ENCODE measurements around the gene ZNF444.
"Not testable (repeated sequence)": the region's sequence is repeated elsewhere in the genome, so short reads cannot be mapped to it uniquely, and the experiment has no call there.

ZNF444 gene

GRCh38 chr19:56146904-56147303 is 5.8 kb downstream of the ZNF444 start:
- no peak for TF ChIP-seq CTCF (IDR thresholded peaks at IDR 0.05; ENCODE audit: low read depth, low read length, missing control alignments)
- DNase-seq (ENCODE audit: low read depth), result no peak
- H3K4me3 ChIP-seq (ENCODE audit: low read depth, low read length), result no peak overlapping the region

GRCh38 chr19:56147307-56147706 is 6.2 kb downstream of the ZNF444 start:
- no peak for DNase-seq (ENCODE audit: low read depth)
- no peak overlapping the region for H3K4me3 ChIP-seq (ENCODE audit: low read depth, low read length)
- no peak for TF ChIP-seq CTCF (IDR thresholded peaks at IDR 0.05; ENCODE audit: low read depth, low read length, missing control alignments)

DNA sequence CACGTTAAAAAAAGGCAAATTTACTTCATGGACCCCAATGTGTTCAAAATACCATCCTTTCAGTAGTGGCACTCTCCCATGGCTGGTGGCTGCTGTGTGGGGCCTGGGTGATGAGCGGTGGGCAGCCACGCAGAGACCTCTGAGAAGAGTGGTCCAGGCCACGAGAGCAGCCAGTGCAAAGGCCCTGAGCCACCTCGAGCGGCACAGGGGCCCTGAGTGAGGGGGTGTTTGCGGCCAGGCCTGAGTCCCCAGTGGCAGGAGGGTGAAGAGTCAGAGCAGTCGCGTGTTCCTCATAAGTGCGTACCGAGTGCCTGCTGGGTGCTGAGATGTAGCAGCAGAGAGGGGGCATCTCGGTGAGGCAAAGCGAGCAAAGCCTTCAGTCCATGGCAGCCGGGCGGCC is 7.0 kb downstream of the ZNF444 start:
- TF ChIP-seq CTCF (IDR thresholded peaks at IDR 0.05; ENCODE audit: low read depth, low read length, missing control alignments), result no peak
- no peak overlapping the region for H3K4me3 ChIP-seq (ENCODE audit: low read depth, low read length)
- DNase-seq (ENCODE audit: low read depth), result no peak

- DNase-seq (ENCODE audit: low read depth); H3K4me3 ChIP-seq (ENCODE audit: low read depth, low read length): not testable (repeated sequence)
Observed at GRCh38 chr19:56148955-56149655, 8.0 kb downstream of the ZNF444 start.

- DNase-seq (ENCODE audit: low read depth), result no peak
- no peak for TF ChIP-seq CTCF (IDR thresholded peaks at IDR 0.05; ENCODE audit: low read depth, low read length, missing control alignments)
- no peak overlapping the region for H3K4me3 ChIP-seq (ENCODE audit: low read depth, low read length)
Observed at GRCh38 chr19:56149656-56150038, 8.6 kb downstream of the ZNF444 start.

- no peak for DNase-seq (ENCODE audit: low read depth)
- H3K4me3 ChIP-seq (ENCODE audit: low read depth, low read length), result no peak overlapping the region
- TF ChIP-seq CTCF (IDR thresholded peaks at IDR 0.05; ENCODE audit: low read depth, low read length, missing control alignments), result no peak
Observed at GRCh38 chr19:56150358-56150757, 9.3 kb downstream of the ZNF444 start.

GRCh38 chr19:56152644-56153043 is 11.6 kb downstream of the ZNF444 start:
- no peak for TF ChIP-seq CTCF (IDR thresholded peaks at IDR 0.05; ENCODE audit: low read depth, low read length, missing control alignments)
- no peak for DNase-seq (ENCODE audit: low read depth)
- no peak overlapping the region for H3K4me3 ChIP-seq (ENCODE audit: low read depth, low read length)
